AG10803 (cell line): Measurements from ENCODE around the gene FIGN.

Experiments
- DNase-seq: peaks from one replicate; pipeline ENCODE4 v3.0.0; 2010; ENCODE audit warnings: low read depth
- H3K4me3 ChIP-seq: 2 replicates; pipeline ENCODE4 v1.5.1; 2011; ENCODE audit warnings: mild to moderate bottlenecking, low read length, control low read depth
- CTCF ChIP-seq: conservative IDR thresholded peaks from 2 replicates; pipeline ENCODE4 v1.5.1; 2011; ENCODE audit warnings: mild to moderate bottlenecking, low read length, control low read depth, inconsistent platforms

Gene FIGN

GRCh38 chr2:163658556-163658955, 77.3 kb downstream of the FIGN start:
- H3K4me3 ChIP-seq = no peak overlapping the region
- DNase-seq = no peak
- TF ChIP-seq CTCF = no peak

GRCh38 chr2:163657281-163657656, 78.5 kb downstream of the FIGN start:
- H3K4me3 ChIP-seq = no peak overlapping the region

GRCh38 chr2:163656622-163657280, 79.1 kb downstream of the FIGN start:
- no peak for DNase-seq
- no peak overlapping the region for H3K4me3 ChIP-seq
- TF ChIP-seq CTCF = no peak

More at GRCh38 chr2:163657281-163657656, 78.5 kb downstream of the FIGN start:
- peak; percentile 17 for DNase-seq
- no peak for TF ChIP-seq CTCF

GRCh38 chr2:163655667-163656066, 80.1 kb downstream of the FIGN start:
- DNase-seq = no peak
- no peak overlapping the region for H3K4me3 ChIP-seq
- no peak for TF ChIP-seq CTCF

GRCh38 chr2:163652751-163653150, 83.1 kb downstream of the FIGN start:
- DNase-seq = peak; percentile 12
- TF ChIP-seq CTCF = no peak
- no peak overlapping the region for H3K4me3 ChIP-seq

- no peak for DNase-seq
- H3K4me3 ChIP-seq = no peak overlapping the region
- no peak for TF ChIP-seq CTCF
These were observed 86.7 kb downstream of the FIGN start for GRCh38 chr2:163649080-163649479.

GRCh38 chr2:163647300-163647699, 88.5 kb downstream of the FIGN start:
- TF ChIP-seq CTCF = no peak

More at GRCh38 chr2:163647300-163647699, 88.5 kb downstream of the FIGN start:
- DNase-seq = no peak
- no peak overlapping the region for H3K4me3 ChIP-seq
